IPS-NIHi7 (cell line): ENCODE measurements around the gene CCDC12.
"Not testable (repeated sequence)": the region's sequence is repeated elsewhere in the genome, so short reads cannot be mapped to it uniquely, and the experiment has no call there.

Experiments
- DNase-seq: peaks from one replicate; pipeline ENCODE4 v3.0.0; 2012; ENCODE audit warnings: mixed read lengths; ENCODE audit errors: extremely low spot score

The CCDC12 gene

DNA sequence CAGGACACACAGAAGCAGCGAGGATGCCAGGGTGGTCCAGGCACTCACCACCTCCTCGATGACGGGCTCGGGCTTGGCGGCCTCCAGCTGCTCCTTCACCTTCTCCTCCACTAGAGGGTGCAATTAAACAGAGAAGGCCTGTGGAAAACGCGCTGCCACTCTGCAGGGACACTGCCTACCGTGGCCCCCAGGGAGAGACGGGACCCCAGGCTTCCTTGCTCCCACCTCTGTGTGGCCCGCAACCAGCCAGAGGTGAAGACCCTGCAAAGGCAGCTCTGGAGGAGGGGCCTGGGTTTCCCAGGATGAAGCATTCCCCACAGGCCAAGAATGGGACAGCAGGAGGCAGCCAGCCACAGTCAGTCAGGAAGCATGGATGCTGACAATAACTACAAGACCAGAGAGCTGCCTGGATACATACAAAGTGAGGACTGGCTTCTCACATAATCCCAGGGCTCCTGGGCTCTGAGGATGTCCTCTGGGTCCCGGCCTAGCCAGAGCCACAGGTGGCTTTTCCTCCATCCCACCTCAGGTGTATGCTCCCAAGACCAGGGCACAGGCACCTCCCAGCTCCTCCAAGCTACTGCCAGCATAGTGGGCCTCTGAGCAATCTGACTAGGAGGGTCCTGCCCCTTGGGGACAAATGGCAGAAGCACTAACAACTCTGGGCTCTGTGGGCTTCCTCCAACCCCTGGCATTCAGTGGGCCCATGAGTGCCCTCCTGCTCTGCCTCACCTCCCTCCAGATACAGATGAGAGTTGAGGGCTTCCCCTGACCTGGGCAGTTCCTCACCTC is 52.8 kb downstream of the CCDC12 start:
- DNase-seq = peak; percentile 79

DNA sequence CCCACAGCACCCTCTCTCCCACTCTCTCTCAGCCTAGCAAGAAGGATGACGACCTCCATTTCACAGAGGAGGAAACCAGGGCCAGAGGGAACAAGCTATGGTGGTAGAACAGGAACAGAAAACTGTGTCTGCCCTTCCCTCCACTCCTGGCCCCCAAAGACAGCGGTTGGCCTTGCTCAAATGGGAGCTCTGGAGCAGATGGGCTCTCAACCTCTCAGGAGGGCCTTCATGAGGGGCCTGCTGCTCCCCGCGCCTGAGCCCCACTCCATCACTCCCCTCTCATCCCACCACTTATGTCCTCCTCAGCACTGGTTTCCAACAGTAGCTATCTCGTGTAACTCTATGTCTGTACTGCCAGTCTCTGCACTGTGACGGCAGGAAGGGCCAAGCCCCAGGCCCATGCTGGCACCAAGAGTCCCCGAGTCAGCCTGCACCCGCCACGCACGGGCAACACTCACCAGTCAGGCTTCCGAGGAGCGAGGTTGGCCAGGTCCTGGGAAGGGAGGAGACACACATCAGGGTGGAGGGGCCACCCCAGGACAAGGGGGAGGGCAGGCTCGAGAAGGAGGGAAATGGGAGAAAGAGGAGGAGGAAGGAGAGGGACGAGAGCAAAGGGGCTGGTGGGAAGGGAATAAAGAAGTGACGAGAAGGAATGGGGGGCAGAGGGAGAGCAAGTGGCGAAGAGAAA is 53.5 kb downstream of the CCDC12 start:
- no peak for DNase-seq

DNA sequence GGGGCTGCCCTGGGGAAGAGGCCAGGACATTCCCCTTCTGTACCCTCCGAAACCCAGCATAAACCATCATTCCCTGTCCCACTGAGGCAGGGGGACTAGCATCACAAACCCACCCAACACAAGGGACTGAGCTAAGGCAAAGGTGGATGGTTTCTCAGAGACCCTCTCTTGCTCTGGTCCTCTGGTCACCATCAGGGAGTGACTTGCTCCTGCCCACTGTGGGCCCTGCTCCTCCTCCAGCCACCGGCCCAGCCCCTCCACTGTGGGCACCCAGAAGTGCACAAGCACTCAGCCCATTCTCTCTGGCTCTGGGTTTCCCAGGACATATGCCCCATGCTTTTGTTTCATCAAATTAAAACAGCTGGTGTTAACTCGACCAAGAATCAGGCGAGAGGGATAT is 54.1 kb downstream of the CCDC12 start:
- no peak for DNase-seq

DNA sequence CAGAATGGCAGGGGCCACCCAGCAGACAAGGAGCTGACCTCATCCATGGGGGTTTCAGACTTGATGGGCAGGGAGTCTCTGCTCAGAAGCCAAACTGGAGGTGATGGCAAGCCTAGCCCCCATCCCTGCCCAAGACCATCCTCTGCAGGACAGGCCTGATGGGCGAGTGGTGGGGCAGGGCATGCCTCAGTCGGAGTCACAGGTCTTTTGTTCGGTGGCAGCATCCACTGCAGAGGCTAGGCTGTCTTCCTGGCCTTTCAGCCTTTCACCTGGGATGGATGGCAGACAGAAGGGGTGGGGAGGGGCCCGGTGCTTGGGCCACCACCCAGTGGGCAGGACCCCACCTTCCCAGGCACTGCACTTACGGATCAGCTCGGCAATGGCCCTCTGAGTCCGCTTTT is 54.7 kb downstream of the CCDC12 start:
- no peak for DNase-seq

DNA sequence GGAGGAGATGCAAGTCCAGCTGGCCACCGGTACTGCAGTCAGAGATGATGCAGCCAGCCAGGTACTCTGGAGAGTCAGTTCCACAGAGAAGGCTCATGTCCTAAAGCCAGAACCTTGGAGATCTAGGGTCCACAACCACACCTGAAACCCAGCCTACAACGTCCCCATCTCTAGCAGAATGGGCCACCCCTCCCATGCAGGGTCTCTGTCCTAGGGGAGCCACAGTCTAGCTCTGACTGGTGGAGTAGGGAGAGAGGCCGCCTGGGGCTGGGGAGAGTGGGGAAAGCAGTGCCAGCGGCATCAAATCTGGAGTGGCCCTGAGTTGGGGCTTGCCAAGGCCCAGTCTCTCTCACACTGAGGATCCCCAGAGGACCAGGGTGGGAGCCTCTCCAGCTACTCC is 55.5 kb downstream of the CCDC12 start:
- no peak for DNase-seq

DNA sequence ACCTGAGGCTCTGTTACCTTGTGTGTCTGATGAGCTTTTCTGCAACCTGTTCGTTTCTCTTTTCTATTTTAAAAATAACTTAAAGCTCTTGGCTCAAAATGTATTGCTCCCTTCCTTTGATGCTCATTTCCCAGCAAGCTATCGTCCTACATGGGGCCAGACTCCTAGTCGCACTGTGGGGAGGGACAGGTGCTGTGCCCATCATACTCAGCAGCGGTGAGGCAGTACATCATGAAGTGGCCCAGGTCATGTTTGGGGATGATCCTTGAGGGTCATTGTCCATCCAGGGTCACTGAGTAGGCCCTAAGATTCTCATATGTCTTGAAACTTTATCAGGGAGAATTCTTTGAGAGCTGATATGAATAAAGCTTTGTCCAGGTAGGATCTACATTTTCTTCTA is 57.9 kb downstream of the CCDC12 start:
- no peak for DNase-seq

DNA sequence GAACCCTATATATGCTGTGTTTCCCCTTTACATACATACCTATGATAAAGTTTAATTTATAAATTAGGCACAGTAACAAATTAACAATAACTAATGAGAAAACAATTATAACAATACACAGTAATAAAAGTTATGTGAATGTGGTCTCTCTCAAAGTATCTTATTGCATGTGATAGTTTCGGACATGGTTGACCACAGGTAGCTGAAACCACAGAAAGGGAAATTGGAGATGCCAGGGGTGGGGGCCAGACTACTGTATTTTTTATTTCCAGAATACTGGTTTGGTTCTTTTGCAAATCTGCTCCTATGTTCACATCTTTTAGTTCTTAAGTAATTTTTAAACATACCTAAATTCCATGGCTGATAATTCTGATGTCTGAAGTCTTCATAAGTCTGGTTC is 58.3 kb downstream of the CCDC12 start:
- no peak for DNase-seq

DNA sequence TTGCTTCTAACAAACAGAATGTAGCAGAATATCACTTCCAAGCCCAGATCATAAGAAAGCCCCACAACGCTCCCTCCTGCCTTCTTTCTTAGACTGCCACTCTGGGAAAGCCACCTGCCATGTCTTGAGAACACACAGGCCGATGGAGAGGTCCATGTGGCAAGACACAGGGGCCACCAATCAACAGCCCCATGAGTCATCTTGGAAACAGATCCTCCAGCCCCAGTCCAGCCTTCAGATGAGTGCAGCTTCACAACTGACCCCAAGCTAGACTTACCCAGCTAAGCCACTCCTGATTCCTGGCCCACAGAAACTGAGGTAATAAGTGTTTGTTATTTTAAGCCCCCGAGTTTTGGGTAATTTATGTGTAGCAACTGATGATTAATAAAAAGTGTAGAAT is 59.3 kb downstream of the CCDC12 start:
- no peak for DNase-seq

DNA sequence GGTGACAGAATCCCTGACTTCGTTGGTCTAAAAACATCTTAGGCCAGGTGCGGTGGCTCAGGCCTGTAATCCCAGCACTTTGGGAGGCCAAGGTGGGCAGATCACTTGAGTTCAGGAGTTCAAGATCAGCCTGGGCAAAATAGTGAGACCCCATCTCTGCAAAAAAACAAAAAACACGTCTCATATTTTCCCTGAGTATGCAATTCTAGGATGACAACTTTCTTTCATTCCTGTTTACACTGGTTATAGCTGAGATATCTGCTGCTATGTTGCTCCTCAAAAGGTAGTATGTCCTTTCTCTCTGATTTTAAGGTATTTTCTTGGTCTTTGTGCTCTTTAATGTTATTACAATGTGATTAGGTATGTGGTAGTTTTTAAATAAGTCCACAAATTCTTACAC is 59.7 kb downstream of the CCDC12 start:
- DNase-seq = no peak

DNA sequence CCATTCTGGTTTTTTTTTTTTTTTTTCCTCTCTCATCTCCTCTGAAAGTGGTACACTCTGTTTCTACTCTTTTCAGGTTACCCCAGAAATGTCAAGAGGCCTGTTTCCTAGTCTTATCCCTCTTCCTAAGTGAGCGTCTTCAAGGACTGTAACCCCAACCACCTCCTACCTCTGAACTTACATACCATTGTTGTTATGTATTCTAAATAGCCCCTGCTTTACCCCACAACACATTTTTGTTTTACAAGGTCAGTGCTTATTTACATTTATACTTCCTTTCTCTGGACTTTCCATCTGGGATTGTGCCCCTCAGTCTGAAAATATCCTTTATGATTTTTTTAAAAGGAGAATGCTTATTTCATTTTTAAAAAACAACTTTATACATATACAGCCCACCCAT is 60.3 kb downstream of the CCDC12 start:
- no peak for DNase-seq

DNA sequence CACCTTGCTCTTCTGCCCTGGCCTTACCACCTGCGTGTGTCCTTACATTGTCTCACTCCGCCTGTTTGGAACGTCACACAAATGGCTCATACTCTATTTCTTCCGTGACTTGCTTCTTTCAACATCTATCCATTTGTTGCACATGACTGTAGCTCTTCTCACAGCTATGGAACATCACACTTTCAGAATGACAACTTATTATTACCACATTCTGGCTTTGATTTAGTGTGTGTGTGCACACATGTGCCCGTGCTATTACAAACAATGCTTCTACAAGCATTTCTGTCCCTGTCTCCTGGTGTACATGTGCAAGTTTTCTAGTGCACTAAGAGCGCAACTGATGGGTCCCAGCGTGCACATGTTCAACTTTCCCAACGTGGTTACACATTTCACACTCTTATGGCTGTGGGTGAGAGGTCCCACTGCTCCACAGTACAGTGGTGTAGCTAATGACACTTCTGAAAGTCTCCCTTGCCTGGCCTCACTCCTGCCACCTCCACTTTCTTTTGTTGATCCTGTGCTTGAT is 61.2 kb downstream of the CCDC12 start:
- DNase-seq = no peak

DNA sequence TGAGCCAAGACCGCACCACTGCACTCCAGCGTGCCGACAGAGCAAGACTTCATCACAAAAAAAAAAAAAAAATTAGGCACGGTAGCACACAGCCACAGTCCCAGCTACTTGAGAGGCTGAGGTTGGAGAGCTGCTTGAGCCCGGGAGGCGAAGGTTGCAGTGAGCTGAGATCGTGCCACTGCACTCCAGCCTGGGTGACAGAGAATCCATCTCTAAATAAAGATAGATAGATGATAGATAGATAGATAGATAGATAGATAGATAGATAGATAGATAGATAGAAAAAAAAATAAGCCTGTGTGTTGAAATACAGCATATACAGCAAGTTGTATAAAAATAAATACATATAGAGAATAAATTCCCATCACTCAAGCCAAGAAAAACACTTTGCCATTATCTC is 61.7 kb downstream of the CCDC12 start:
- no peak for DNase-seq

DNA sequence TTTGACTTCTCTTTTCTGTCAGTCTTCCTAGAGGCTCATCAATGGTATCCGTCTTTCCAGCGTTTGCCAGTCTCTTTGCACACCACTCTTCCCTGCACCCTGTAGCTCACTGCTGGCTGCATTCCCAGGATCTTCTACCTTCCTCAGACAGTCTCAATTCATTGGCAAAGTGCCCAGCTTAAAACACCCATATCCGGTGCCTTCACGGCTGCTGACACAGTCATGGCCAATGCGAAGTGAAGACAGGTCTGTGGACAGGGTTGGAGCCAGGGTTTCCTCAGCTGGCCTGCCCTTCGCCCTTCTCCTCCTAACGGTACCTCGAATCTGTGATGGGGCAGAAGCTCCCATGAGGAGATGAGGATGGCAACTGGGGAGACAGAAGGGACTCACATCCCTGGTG is 62.9 kb downstream of the CCDC12 start:
- no peak for DNase-seq

DNA sequence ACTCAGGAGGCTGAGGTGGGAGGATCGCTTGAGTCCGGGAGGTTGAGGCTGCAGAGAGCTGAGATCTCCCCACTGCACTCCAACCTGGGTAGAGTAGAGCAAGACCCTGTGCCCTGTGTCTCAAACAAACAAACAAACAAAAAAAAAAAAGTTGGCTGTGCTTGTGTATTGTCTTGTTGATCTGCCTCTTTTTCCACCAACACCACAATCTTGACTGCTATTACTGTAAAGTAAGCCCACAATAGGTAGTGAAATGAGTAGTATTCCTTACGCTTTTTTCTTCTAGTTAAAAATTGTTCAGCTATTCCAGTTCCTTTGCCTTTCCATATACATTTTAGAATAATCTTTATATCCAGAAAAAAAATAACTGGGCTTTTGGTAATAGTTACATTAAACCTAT is 63.6 kb downstream of the CCDC12 start:
- DNase-seq = no peak

DNA sequence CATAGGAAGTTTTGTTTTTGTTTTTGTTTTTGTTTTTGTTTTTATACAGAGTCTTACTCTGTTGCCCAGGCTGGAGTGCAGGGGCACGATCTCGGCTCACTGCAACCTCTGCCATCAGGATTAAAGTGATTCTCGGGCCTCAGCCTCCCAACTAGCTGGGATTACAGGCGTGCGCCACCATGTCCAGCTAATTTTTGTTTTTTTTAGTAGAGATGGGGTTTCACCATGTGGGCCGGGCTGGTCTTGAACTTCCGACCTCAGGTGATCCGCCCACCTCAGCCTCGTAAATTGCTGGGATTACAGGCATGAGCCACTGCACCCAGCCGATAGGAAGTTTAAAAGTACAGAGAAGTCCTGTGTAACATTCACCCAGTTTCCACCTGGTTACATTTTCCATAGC is 65.6 kb downstream of the CCDC12 start:
- DNase-seq = not testable (repeated sequence)

DNA sequence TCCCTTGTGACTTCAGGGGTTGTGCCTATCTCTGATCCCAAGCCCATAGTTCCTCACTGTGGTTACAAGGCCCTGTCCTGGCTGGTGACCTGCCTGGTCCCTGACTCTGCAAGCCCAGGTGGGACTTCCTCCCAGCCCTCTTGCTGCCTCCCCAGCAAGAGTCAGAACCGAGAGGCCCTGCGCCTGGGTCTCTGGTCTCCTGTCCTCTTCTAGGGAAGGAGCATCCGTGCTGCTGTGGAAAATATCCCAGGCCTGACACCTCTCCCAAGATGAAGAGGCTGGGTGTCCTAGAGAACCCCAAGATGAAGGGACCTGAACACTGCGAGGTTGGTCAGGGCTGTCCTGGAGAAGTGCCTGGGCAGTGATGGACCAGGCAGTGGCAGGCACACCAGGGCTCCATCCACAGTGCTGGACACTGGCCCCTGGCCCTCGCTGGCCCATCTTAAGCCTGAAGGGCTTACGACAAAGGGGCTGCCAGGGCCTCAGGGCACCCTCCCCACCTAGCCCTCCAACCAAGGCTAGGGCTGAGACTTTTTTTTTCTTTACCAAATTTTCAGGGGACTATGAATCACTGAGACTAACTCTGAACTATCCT is 66.3 kb downstream of the CCDC12 start:
- DNase-seq = no peak

DNA sequence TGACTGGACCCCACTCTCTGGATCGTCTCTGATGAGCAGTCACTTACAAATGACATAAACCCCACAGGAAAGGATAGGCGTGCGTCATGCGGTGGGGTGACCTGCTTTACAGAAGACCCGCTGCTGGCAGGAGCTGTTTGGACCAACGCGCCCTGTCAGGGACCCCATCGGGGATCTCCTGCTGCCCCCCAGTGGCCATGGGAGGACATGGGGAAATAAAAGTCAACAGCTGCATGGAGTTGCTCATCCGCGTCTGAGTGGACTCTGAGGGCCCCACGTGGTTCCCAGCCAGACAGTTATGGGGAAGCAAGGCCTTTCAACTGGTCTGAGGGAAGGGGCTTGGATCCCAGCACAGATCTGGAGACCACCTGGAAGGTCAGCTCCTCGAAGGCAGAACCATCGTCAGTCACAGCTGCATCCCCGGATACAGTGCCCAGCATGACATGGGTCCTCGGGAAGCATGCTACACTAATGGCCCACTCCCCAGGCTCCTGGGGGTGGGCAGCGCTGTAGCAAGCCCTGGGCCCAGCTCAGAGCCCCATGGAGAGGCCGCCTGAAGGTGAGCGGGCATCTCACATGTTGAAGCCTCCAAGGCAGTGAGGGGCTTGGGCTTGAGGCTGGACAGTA is 66.9 kb downstream of the CCDC12 start:
- peak; percentile 97 for DNase-seq

DNA sequence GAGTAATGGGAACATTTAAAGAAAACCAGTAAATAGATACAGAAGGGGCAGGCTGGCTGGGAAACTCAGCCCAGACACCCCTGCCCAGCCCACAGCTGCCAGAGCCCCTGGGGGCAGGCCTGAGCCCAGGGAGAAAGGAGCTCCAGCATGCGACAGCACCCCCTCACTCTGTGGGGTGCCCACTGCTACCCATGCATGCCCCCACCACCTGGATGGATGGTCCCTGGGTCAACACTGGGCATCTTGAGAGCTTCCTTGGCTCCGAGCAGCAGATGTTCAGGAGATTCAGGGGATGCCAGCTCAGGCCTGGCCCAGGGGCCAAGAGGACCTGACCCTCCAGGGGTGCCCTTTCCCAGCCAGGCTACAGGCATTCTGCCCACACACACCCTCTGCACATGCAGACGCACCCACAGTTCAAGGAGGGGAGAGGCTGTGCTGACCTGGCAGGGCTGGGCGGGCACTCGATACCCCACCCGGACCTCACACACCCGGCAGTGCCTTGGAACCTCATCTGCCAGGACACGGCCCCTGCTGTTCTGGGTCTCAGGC is 67.5 kb downstream of the CCDC12 start:
- no peak for DNase-seq

DNA sequence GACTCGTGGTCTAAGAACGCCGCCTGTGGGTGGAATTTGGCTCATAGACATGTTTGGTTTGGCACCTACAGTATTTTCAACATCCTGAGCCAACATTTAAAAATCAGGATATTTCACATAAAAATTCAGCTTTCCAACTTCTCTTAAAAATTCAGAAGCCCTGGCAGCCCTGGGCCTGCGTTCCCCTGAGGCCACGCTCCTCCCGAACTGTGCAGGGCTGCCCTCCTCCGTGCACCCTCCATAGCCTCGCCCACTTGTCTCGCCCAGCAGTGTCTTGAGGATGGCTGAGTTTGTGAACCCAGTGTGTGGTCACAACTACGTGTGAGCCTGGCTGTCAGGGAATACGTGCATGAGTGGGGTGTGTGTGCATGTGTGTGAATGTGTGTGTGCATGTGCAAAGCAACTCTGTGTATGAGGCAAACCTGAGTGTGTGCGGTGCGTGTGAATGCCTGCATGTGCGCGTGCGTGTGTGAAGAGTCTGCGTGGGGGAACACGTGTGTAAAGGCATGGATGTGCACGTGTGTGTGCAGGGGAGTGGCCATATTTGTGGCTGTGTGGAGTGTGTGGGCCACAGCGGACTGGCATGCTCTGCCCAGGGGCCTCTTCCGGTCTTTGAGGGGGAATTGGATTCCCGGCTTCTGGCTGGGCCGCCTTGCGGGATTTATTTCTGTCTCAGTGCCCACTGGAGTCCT is 68.1 kb downstream of the CCDC12 start:
- no peak for DNase-seq

DNA sequence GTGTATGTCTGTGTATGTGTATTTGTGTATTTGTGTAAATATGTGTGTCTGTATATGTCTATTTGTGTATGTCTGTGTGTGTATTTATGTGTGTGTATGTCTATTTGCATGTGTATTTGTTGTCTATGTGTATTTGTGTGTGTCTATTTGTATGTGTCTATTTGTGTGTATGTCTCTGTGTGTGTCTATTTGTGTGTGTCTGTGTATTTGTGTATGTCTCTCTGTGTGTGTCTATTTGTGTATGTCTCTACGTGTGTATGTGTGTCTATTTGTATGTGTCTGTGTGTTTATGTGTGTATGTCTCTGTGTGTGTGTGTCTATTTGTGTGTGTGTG is 68.6 kb downstream of the CCDC12 start:
- DNase-seq = no peak

DNA sequence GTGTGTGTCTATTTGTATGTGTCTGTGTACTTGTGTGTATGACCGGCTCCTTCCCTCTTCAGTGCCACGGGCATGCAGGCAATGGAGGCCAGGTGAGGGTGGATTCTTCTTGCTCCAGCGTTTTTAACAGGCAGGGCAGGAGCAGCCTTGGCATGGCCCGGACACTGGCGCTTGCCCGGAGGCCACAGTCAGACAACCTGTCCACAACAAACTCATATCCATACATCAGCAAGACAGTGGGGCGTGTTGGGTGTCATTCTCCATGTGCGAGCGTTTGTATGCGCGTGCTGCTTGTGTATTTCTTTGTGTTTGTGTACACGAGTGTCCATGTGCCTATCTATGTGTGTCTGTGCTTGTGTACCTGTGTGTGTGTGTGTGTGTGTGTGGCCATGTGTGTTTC is 69.3 kb downstream of the CCDC12 start:
- no peak for DNase-seq
